Measurements from ENCODE around the gene RRAGC. TPM values are rescaled to one million over a fixed set of nuclear protein-coding genes. Genes with fewer than 3 reads are reported as not detected.

RRAGC gene, protein sequence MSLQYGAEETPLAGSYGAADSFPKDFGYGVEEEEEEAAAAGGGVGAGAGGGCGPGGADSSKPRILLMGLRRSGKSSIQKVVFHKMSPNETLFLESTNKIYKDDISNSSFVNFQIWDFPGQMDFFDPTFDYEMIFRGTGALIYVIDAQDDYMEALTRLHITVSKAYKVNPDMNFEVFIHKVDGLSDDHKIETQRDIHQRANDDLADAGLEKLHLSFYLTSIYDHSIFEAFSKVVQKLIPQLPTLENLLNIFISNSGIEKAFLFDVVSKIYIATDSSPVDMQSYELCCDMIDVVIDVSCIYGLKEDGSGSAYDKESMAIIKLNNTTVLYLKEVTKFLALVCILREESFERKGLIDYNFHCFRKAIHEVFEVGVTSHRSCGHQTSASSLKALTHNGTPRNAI
- 2.3 and 4.3 TPM in 2 replicates for total RNA-seq (2014; rRNA removed; shearing (Covaris generic))

DNA sequence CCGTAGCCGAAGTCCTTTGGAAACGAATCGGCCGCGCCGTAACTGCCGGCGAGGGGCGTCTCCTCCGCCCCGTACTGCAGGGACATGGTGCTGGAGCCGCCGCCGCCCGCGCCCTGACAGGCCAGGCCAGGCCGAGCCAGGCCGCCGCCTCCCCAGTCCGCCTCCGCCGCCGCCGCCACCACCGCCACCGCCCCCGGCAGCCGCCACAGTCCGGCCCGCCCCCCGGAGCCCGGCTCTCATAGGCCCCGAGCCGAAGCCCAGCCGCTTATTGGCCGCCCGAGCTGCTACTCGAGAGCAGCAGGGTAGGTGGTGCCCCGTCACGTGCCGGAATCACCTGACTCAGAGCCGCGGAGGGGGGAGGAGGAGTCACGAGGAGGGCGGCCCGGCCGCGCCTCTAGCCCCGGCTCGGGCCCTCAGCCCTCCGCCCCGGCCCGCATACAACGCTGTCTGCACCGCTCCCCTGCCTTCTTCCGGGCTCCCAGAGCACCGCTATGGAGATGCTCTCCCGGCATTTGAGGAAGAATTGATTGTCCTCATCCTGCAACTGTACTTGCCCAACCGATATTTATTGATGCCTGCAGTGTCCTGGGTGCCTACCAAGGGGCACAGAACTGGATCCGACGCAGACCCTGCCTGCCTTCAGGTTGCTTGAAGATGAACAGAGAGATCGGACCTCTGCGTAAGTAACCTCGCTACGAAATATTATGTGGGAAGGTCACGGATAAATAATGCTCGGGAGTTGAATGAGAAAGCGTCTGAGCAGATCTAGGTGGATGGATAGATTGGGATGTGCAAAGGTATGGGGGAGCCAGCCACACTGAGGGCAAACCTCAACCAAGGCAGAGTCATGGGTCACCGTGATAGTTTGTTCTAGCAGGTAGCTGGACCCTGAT, at the start of gene RRAGC:
Gene RRAGC, minus strand, starts transcription at position 212 of the 893 bp plus-strand sequence. Its CDS starts 126 bp downstream, at position 86.
- peak; percentile 95 for DNase-seq (ENCODE audit: low spot score)

DNA sequence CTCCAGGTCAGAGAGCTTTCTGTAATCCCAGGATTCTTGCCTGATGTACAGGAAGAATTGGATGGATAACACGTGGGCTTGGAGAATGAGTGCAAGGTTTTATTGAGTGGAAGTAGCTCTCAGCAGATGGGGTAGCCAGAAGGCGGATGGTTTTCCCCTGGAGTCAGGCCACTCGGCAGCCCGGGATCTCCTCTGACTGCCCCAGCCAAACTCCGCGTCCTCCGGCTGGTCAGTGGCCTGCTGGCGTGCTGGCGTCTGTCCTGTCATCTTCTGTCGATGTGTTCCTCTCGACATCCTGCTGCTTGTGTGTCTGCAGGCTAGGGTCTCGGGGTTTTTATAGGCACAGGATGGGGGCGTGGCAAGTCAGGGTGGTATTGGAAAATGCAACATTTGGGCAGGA, 49.2 kb upstream of the RRAGC start:
- DNase-seq (ENCODE audit: low spot score): no peak

DNA sequence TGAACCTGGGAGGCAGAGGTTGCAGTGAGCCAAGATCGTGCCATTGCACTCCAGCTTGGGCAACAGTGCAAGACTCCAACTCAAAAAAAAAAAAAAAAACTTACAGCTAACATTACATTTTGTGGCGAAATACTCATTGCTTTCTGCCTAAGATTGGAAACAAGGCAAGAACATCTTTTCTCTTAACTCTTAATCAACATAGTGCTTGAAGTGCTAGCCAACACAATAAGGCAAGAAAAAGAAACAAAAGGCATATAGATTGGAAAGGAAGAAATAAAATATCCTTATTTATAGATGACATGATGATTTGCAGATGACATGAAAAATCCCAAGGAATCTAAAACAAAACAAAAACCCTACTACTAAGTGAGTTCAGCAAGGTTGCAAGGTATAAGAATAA, 46.4 kb upstream of the RRAGC start:
- no peak for DNase-seq (ENCODE audit: low spot score)

DNA sequence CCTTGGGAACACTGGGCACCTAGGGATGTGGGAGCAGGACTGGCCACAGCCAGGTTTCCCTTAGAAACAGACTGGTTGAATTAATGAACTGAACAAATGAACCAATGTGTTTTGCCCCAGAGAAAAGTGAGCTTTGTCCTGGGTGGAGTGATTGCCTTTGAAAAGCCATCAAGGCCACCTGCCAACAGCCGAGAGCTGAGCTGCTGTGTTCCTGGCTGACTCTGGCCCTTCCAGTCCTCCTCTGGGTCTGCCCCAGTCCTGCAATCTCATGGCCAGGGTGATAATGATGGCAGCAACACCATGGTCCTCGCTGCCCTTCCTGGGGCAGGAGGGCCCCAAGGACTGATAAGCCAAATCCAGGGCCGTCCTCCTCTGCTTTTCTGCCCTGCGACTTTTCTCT, 40.0 kb upstream of the RRAGC start:
- no peak for DNase-seq (ENCODE audit: low spot score)

DNA sequence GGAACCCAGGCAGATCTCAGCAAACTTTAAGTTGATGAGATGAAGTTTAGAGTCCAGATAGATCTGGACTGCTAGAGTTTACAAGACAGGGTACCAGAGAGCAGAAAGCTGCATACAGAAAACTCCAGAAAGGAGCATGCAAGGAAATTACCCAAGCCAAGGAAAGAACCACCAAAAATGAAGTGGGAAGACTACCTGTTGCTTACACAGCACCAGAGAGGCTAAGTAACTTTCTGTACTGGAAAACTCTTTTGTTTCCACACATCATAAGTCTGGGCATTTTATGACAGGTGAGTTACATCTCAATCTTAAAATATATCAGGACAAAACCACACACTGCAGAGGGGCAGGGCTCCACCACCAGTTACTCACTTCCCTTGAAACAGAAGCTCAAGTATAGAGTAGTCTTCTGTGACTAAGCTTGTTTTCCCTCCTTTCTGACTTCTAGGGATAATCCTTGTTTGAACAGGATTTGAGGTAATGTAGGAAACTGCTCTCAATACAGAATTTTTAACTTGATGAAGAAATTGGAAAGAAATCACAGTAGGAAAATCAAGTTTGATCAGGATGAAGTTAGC, 39.2 kb upstream of the RRAGC start:
- no peak for DNase-seq (ENCODE audit: low spot score)

DNA sequence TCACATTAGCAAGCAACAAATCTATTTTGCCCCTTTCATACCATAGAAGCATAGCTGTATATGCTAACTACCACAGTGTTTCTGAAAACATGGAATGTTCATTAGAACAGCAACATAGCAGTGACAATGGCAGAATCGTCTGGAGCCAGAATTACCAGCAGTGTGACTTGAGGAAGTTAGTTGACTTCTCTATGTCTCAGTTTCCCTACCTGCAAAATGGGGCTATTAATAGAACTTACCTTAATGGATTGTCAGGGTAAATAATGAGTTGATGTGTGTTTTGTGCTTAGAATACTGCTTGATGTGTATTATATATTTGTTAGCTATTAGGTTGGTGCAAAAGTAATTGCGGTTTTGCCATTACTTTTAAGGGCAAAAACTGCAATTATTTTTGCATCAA, 36.6 kb upstream of the RRAGC start:
- no peak for DNase-seq (ENCODE audit: low spot score)

DNA sequence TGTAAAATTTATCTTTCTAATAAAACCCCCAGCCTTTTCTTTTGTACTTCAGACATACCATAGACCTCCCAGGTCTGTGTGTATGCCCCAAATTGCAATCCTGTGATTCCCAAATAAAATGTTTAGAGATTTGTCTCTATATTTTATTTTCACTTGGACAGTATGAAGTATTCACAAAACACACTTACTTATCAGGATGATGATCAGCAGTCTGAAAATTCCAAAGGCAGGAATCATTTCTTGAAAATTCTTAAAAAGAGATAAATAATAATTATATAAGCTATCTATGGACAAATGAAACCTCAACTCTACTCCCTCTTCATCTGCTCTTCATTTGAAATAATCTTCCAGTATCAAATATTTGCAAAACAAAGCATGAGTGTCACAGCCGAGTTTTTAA, 33.4 kb upstream of the RRAGC start:
- no peak for DNase-seq (ENCODE audit: low spot score)

DNA sequence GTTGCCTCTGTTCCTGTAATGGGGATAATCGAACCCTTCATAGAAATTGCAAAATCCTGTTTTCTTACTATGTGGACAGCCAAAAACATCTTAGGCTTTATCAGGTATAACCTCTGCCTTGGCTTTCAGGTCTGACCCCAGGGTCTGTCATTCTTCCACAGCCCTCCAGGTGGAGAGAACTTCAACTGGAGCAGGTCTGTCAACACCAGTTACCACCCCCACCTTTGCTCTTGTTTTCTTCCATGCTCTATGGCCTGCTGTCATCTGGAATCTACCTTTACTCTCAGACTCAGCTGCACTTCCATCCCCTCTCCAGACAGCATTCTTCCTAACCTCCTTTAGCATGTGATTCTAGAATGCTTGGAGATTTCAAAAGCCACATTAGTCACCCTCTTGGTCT, 32.2 kb upstream of the RRAGC start:
- DNase-seq (ENCODE audit: low spot score): peak; percentile 42

DNA sequence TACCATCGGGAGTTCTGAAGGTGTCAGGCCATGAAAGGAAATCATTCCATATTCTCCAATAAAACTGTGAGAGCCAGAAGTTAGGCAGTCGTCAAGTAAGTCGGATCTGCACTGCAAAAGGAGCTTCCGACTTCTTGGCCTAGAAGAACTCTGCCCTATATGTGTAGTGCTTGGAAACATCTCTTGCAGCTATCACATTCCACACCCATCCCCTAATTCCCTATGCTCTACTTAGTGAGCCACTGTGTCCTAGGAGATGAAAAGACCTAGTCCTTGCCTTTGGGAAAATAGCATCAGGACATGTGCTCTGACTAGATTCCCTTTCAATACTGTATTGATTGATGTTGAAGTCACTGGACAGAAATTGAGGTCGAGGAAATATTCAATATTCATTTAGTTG, 30.0 kb upstream of the RRAGC start:
- no peak for DNase-seq (ENCODE audit: low spot score)

DNA sequence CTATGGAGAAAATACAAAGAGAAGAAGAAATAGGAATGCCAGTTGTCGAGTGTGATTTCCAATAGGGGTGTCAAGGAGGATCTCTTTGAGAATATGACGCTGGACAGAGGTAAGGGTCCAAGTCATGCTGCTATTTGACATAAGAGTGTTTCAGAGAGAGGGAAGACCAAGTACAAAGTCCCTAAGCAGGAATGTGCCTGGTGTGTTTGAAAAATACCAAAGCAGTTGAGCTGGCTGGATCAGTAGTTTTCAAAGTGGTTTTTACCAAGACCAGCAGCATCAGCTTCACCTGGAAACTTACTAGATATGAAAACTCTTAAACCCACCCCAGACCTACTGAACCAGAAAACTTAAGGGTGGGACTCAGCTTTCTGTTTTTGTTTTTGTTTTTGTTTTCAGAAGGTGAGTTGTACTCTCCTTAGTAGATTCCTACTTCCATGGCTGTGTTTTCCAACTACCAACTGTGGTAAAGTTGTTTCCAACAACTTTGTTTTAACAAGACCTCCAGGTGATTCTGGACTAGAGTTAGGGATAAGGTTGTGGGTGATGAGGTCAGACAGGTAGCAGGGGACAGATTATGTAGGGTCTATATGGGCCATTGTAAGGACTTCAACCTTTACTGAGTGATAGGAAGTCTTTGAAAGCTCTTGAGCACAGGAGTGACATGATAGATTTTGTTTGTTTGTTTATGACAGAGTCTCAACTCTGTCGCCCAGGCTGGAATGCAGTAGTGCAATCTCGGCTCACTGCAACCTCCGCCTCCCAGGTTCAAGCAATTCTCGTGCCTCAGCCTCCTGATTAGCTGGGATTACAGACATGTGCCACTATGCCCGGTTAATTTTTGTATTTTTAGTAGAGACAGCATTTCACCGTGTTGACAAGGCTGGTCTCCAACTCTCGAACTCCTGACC, 29.1 kb upstream of the RRAGC start:
- no peak for DNase-seq (ENCODE audit: low spot score)

DNA sequence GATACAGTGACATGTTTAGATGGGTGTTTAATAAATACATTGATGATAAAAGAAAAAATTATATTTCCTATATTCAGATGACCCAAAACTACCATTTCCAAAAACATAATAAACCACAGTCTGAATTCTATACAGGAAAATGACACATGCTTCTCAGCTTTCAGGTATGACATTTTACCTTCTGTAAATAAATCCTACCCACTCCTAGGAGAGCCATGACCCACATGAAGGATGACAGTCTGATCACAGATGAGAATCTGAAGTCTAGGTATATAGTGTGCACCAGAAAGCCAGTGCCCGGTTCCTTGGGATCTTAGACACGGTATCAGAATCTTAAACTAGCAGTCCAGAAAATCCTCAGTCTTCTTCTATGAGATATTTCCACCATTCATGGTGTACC, 25.5 kb upstream of the RRAGC start:
- no peak for DNase-seq (ENCODE audit: low spot score)

DNA sequence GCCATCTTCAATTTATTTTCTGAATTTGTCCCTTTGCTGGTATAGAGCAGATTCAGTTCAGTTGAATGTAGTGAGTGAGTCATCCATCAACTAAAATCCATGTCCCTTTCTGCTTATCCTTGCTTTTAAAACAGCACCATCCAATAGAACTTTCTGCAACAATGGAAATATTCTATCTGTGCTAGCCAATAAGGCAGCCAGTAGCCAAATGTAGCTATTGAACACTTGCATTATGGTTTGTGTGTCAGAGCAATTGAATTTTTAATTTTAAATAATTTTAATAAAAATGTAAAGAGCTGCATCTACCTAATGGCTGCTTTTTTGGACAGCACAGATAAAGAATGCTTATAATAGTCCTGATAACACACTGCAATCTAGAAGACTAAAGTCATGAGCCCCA, 21.9 kb upstream of the RRAGC start, which contains the start of gene GJA9:
Gene GJA9, minus strand, starts transcription at position 101 of the 400 bp plus-strand sequence. CDS start 5,489 bp downstream, outside the sequence.
- DNase-seq (ENCODE audit: low spot score): no peak

DNA sequence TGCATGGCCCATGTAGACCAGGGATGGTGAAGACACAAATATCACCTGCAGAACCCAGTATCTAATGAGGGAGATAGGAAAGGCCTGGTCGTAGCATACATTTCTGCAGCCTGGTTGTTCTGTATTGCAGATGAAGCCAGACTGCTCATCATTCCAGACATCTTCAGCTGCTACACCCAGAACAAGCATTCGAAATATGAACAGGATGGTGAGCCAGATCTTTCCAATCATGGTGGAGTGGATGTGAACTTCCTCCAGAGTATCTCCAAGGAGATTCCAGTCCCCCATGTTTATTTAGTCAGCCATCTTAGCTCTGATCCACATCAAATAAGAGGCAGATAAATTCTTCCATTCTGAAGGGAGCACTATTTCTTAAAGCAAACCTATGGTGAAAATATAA, 16.2 kb upstream of the RRAGC start:
- no peak for DNase-seq (ENCODE audit: low spot score)

DNA sequence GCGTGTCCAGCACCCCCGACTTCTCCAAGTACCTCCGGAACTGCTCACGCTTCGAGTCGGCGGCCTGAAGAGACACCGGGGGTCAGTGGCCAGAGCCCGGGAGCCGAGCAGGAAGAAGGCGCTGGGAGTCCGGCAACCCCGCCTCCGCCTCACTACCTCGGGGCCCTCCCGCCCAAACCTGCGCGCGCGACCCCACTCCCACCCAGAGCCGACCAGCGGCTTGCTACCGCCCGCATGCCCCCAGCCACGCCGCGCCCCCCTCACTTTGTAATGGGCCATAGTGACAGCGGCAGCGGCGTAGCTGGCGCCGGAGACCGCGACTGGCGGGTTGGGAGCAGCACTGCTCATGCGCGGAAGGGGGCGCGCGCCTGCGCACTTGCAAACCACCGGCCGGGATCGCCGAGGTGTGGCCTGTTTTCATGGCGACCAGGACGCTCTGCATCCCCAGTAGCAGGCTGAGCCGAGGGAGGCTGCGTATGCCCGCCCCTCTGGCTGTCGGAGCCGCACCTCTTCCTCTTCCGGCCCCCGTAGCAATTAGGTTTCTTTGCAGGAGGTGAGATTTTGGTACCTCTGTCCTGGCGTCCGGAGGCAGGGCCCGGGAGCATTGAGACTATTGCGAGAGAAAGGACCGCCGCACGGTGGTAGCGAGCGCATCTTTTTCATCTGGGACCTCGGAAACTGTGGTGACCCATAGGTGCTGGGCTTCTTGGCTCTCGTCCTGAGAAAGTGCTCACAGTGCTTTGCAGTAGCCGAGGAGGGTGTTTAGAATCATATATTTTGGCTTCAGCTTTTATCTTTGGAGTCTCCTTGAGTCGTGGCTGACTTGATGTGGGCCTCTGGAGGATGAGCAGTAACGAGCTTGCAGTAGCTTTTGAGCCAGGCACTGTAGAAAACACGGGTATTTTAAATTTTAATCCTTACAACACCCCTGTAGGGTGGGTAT, 13.7 kb upstream of the RRAGC start, which contains the start of gene MYCBP:
Gene MYCBP, minus strand, starts transcription at position 322 of the 943 bp plus-strand sequence. Its CDS starts 43 bp downstream, at position 279.
- DNase-seq (ENCODE audit: low spot score): peak; percentile 94

DNA sequence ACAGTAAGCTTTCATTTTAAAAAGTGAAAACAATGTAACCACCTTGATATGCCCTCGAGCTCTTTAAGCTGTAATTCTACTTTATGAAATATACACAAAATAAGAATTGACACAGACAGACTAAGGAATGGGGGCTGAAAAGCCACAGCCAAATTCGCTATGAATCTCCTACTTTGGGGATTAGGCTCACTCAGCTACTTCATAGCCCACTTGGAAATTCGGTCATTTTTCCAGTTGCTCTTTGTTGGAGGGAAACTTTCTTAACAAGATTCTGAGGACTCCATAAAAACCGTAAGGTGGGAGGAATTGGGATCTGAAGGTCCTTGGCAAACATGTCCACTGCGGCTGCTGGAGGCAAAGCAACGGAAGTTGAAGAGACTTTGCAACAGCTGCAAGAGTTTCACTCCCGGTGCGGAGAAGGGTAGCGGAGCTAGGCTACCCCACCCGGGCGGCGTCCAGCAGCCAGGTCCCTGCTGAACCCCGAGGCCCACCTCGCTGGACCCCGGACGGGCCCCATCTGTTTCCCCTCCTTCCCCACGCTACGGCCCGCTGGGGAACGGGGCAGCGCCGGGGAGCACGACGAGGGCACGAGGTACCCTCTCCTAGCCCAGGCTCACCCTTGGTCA, 12.9 kb upstream of the RRAGC start:
- peak; percentile 12 for DNase-seq (ENCODE audit: low spot score)

DNA sequence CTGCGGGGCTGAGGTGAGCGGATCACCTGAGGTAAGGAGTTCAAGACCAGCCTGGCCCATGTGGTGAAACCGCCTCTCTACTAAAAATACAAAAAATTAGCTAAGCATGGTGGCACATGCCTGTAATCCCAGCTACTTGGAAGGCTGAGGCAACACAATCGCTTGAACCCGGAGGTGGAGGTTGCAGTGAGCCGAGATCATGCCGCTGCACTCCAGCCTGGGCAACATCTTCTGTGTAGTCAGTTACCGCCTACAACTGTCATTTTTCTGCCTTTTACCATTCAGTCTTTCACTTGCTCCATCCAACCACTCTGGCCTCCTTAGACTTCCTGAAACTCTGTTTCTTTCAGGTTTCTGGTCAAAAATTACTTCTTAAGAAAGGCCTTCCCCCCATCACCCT, 11.4 kb upstream of the RRAGC start:
- no peak for DNase-seq (ENCODE audit: low spot score)

DNA sequence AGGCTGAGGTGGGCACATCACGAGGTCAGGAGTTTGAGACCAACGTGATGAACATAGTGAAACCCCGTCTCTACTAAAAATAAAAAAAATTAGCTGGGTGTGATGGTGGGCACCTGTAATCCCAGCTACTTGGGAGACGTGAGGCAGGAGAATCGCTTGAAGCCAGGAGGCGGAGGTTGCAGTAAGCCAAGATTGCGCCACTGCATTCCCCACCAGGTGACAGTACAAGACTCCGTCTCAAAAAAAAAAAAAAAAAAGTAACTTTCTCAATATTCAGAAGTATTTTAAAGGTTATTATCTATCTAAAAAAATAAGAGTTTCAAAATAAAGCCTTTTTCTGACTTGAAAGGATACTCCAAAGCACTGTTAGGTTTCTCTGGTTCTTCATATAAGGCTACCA, 7.6 kb upstream of the RRAGC start:
- DNase-seq (ENCODE audit: low spot score): no peak

DNA sequence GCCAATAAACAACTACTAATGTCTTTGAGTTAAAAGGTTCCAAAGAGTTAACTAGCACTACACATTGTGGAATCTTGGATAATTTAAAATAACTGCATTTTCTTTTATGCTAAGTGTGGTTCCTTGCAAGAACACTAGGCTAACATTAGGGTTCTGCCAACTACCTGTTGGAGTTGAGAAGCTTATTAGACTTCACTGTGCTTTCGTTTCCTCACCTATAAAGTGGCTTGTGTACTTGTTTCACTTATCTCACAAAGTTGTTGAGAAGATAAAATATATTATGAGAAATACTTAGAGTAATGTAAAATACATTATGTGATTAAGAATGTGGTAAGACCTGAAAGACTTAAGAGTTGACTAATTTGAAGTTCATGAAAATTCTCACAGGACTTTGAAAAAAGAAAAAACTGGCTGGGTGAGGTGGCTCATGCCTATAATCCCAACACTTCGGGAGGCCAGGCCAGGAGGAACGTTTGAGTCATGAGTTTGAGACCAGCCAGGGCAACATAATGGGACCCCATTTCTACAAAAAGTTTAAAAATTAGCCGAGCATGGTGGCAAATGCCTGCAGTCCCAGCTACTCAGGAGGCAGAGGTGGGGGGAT, 5.6 kb upstream of the RRAGC start:
- DNase-seq (ENCODE audit: low spot score): no peak

DNA sequence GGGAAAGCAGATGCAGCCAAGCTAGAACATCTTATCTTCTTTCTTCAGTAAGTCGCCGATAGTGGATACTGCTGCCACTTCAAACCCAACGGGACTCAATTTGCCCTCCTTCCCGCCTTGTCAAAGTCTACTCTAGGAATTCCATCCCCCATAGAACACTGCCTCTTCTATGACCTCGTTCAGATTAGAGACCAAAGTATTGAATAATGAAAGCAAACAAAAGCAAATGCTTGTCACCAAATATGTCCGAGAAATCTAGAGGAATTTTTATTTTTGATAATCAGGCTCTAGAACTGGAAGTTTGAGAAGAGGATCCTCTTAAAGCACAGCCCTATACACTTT, 853 bp upstream of the RRAGC start:
- peak; percentile 13 for DNase-seq (ENCODE audit: low spot score)
